ENCODE results near the gene KCTD1.

DNA sequence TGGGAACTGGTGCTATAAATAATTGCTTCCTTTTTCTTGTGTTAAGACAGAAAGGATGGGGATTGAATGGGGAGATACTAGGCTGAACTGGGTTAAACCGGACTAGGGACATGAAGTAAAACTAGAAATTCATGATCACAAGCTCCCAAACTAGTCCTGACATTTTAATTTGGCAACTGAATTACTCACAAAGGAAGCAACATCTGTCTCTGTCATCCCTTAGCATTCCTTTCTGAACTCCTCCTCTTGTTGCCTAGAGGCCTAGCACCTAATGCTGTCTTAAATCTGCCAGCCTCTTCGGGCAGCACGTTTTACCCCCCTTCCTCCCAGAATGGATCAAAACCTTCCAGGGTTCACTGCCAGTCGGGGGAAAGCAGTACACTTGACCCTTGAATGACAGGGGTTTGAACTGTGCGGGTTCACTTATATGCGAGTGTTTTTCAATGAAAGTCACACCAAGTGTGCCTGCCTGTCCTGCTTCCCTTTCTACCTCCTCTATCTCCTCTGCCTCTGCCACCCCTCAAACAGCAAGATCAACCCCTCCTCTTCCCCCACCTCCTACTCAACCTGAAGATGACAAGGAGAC is 8.2 kb downstream of the KCTD1 start:
- TF ChIP-seq, protein P1, sequence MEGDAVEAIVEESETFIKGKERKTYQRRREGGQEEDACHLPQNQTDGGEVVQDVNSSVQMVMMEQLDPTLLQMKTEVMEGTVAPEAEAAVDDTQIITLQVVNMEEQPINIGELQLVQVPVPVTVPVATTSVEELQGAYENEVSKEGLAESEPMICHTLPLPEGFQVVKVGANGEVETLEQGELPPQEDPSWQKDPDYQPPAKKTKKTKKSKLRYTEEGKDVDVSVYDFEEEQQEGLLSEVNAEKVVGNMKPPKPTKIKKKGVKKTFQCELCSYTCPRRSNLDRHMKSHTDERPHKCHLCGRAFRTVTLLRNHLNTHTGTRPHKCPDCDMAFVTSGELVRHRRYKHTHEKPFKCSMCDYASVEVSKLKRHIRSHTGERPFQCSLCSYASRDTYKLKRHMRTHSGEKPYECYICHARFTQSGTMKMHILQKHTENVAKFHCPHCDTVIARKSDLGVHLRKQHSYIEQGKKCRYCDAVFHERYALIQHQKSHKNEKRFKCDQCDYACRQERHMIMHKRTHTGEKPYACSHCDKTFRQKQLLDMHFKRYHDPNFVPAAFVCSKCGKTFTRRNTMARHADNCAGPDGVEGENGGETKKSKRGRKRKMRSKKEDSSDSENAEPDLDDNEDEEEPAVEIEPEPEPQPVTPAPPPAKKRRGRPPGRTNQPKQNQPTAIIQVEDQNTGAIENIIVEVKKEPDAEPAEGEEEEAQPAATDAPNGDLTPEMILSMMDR (IDR thresholded peaks at IDR 0.05) = no peak
- no peak for TF ChIP-seq POLR2A (IDR thresholded peaks at IDR 0.05)
